OCI-LY1 (cell line): ENCODE results near the gene CCDC60.

ENCODE experiments used
- H2AFZ ChIP-seq: fragments of 200-600 bp; sonication (generic), shearing (Covaris generic); 2 replicates; pipeline ENCODE4 v1.6.0; 2014; ENCODE audit warnings: antibody characterized with exemption, mild to moderate bottlenecking, low read length
- H3F3A ChIP-seq: fragments of 200-600 bp; sonication (generic), shearing (Covaris generic); 2 replicates; pipeline ENCODE4 v1.6.0; 2014; ENCODE audit warnings: mild to moderate bottlenecking, antibody characterized with exemption, low read length, moderate library complexity; ENCODE audit not compliant: insufficient read depth
- H3K27ac ChIP-seq: fragments of 200-600 bp; sonication (generic); 2 replicates; pipeline ENCODE4 v1.5.1; 2014; ENCODE audit warnings: low read length, mixed run types, mild to moderate bottlenecking, low read depth; ENCODE audit not compliant: poor library complexity, severe bottlenecking
- H3K27me3 ChIP-seq: fragments of 200-600 bp; sonication (generic); 2 replicates; pipeline ENCODE4 v1.6.0; 2014; ENCODE audit warnings: antibody characterized with exemption, mild to moderate bottlenecking, low read length, moderate library complexity; ENCODE audit not compliant: insufficient read depth
- H3K36me3 ChIP-seq: fragments of 200-600 bp; sonication (generic); 2 replicates; pipeline ENCODE4 v1.6.1; 2014; ENCODE audit warnings: mild to moderate bottlenecking, antibody characterized with exemption, low read length, moderate library complexity, mixed read lengths; ENCODE audit not compliant: insufficient read depth
- H3K4me1 ChIP-seq: fragments of 200-600 bp; sonication (generic); 2 replicates; pipeline ENCODE4 v1.5.1; 2014; ENCODE audit warnings: mild to moderate bottlenecking, low read length, moderate library complexity; ENCODE audit not compliant: insufficient read depth, severe bottlenecking
- H3K4me2 ChIP-seq: fragments of 200-600 bp; sonication (generic), shearing (Covaris generic); 2 replicates; pipeline ENCODE4 v1.6.1; 2014; ENCODE audit warnings: low read length
- H3K4me3 ChIP-seq: fragments of 200-600 bp; sonication (generic); 2 replicates; pipeline ENCODE4 v1.5.1; 2014; ENCODE audit warnings: low read length, low read depth, mild to moderate bottlenecking, mixed read lengths; ENCODE audit not compliant: poor library complexity, severe bottlenecking
- H3K79me2 ChIP-seq: fragments of 200-600 bp; shearing (Covaris generic); 2 replicates; pipeline ENCODE4 v1.6.1; 2016; ENCODE audit warnings: mixed run types, low read length, mixed read lengths; ENCODE audit not compliant: insufficient read depth
- H3K9ac ChIP-seq: fragments of 200-600 bp; sonication (generic), shearing (Covaris generic); 2 replicates; pipeline ENCODE4 v1.6.1; 2014; ENCODE audit warnings: mild to moderate bottlenecking, low read length, mixed read lengths
- H3K9me2 ChIP-seq: fragments of 200-600 bp; sonication (generic), shearing (Covaris generic); 2 replicates; pipeline ENCODE4 v1.6.1; 2014; ENCODE audit warnings: low read depth, mild to moderate bottlenecking, low read length, mixed read lengths
- H3K9me3 ChIP-seq: fragments of 200-600 bp; shearing (Covaris generic); 2 replicates; pipeline ENCODE4 v1.6.1; 2014; ENCODE audit warnings: low read length, mixed read lengths
- H4K20me1 ChIP-seq: fragments of 200-600 bp; sonication (generic), shearing (Covaris generic); 2 replicates; pipeline ENCODE4 v1.6.0; 2016; ENCODE audit warnings: mild to moderate bottlenecking, low read length; ENCODE audit not compliant: insufficient read depth
- CTCF ChIP-seq: fragments of 200-600 bp; sonication (generic), shearing (Covaris generic); IDR thresholded peaks from 2 replicates; pipeline ENCODE4 v1.5.1; 2017; ENCODE audit warnings: mild to moderate bottlenecking, antibody characterized with exemption, low read length, moderate library complexity, mixed read lengths
- EZH2 ChIP-seq: fragments of 200-600 bp; sonication (generic), shearing (Covaris generic); IDR thresholded peaks from 2 replicates; pipeline ENCODE4 v1.8.0; 2017; ENCODE audit warnings: borderline replicate concordance, mixed run types, mild to moderate bottlenecking, antibody characterized with exemption, low read length, moderate library complexity, mixed read lengths

The CCDC60 gene

GRCh38 chr12:119294211-119294610 is 40.3 kb upstream of the CCDC60 start:
- Histone ChIP-seq H3K4me2 (no peak overlapping the region), H3K27me3 (no peaks in the 10 kb centered on the region), H3K9ac (no peak overlapping the region), H3K36me3 (no peaks in the 10 kb centered on the region), H3K27ac (no peak overlapping the region), H3K79me2 (no peaks in the 10 kb centered on the region), H3F3A (no peaks in the 10 kb centered on the region), H4K20me1 (no peaks in the 10 kb centered on the region), H3K9me2 (no peaks in the 10 kb centered on the region), H3K9me3 (no peaks in the 10 kb centered on the region), H2AFZ (no peak overlapping the region), H3K4me1 (no peaks in the 10 kb centered on the region), H3K4me3 (no peak overlapping the region)
- TF ChIP-seq EZH2 (no peak), CTCF (no peak)

- no peaks in the 10 kb centered on the region for H4K20me1 ChIP-seq
- H2AFZ ChIP-seq = no peak overlapping the region
- H3K9ac ChIP-seq = no peak overlapping the region
- H3K27ac ChIP-seq = no peak overlapping the region
- no peaks in the 10 kb centered on the region for H3K9me2 ChIP-seq
- H3F3A ChIP-seq = no peaks in the 10 kb centered on the region
- H3K9me3 ChIP-seq = no peaks in the 10 kb centered on the region
- no peak overlapping the region for H3K4me2 ChIP-seq
- H3K4me3 ChIP-seq = no peak overlapping the region
- no peaks in the 10 kb centered on the region for H3K27me3 ChIP-seq
- TF ChIP-seq EZH2 (no peak), CTCF (no peak)
- H3K36me3 ChIP-seq = no peaks in the 10 kb centered on the region
- no peaks in the 10 kb centered on the region for H3K4me1 ChIP-seq
- no peaks in the 10 kb centered on the region for H3K79me2 ChIP-seq
Measured at GRCh38 chr12:119296535-119296934, 38.0 kb upstream of the CCDC60 start.

- H2AFZ ChIP-seq = no peak overlapping the region
- H4K20me1 ChIP-seq = no peaks in the 10 kb centered on the region
- no peaks in the 10 kb centered on the region for H3K4me1 ChIP-seq
- TF ChIP-seq CTCF = no peak
- no peak for TF ChIP-seq EZH2
- no peak overlapping the region for H3K9ac ChIP-seq
- no peaks in the 10 kb centered on the region for H3K27me3 ChIP-seq
- H3K4me3 ChIP-seq = no peak overlapping the region
- no peaks in the 10 kb centered on the region for H3K9me2 ChIP-seq
- no peaks in the 10 kb centered on the region for H3K36me3 ChIP-seq
- H3F3A ChIP-seq = no peaks in the 10 kb centered on the region
- no peaks in the 10 kb centered on the region for H3K9me3 ChIP-seq
- no peak overlapping the region for H3K4me2 ChIP-seq
- no peaks in the 10 kb centered on the region for H3K79me2 ChIP-seq
- H3K27ac ChIP-seq = no peak overlapping the region
Measured at GRCh38 chr12:119299130-119299529, 35.4 kb upstream of the CCDC60 start.
